ENCODE data around the gene ARAP3.

The ARAP3 gene

GRCh38 chr5:141637767-141638419, 44.1 kb downstream of the ARAP3 start:
- CTCF ChIA-PET = interaction anchor here (0.6 to 10.4 kb wide), 8 partner anchors 9 to 1608 kb away, joined by 3 to 101 read pairs (median 4); partner anchors contain the start of gene DIAPH1
- DNase-seq (ENCODE audit: extremely low spot score) = peak; percentile 31
- TF ChIP-seq TARDBP (IDR thresholded peaks at IDR 0.05) (no peak), FOXA1 (IDR thresholded peaks at IDR 0.05) (no peak), SUZ12 (IDR thresholded peaks at IDR 0.05) (no peak), HDGF (IDR thresholded peaks at IDR 0.05; ENCODE audit: borderline replicate concordance) (no peak), LEF1 (IDR thresholded peaks at IDR 0.05; ENCODE audit: borderline replicate concordance) (no peak), FOXM1 (IDR thresholded peaks at IDR 0.05; ENCODE audit: borderline replicate concordance) (no peak), L3MBTL2 (conservative IDR thresholded peaks at IDR 0.05) (no peak), NFRKB (IDR thresholded peaks at IDR 0.05) (no peak), ARNT (IDR thresholded peaks at IDR 0.05) (no peak), CTBP1 (IDR thresholded peaks at IDR 0.05; ENCODE audit: borderline replicate concordance) (no peak), FOXK2 (IDR thresholded peaks at IDR 0.05) (no peak), ELF4 (IDR thresholded peaks at IDR 0.05) (no peak), ZNF384 (IDR thresholded peaks at IDR 0.05) (no peak), BHLHE40 (IDR thresholded peaks at IDR 0.05; ENCODE audit: borderline replicate concordance) (no peak), SP1 (IDR thresholded peaks at IDR 0.05) (no peak)
- TF ChIP-seq, protein P1, sequence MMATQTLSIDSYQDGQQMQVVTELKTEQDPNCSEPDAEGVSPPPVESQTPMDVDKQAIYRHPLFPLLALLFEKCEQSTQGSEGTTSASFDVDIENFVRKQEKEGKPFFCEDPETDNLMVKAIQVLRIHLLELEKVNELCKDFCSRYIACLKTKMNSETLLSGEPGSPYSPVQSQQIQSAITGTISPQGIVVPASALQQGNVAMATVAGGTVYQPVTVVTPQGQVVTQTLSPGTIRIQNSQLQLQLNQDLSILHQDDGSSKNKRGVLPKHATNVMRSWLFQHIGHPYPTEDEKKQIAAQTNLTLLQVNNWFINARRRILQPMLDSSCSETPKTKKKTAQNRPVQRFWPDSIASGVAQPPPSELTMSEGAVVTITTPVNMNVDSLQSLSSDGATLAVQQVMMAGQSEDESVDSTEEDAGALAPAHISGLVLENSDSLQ (IDR thresholded peaks at IDR 0.05) = no peak
- POLR2A ChIA-PET = interaction anchor here (1.0 to 3.5 kb wide), 12 partner anchors 9 to 332 kb away, joined by 3 to 61 read pairs (median 8); partner anchors contain the start of genes ARAP3, DELE1 and DIAPH1

GRCh38 chr5:141637123-141637766, 44.8 kb downstream of the ARAP3 start:
- ChIA-PET POLR2A (interaction anchor here (0.6 to 3.5 kb wide), 30 partner anchors 8 to 449 kb away, joined by 3 to 61 read pairs (median 5); partner anchors contain the start of genes ARAP3, DELE1, DIAPH1 and FCHSD1), CTCF (interaction anchor here (0.6 to 10.4 kb wide), 10 partner anchors 10 to 1608 kb away, joined by 3 to 101 read pairs (median 4); partner anchors contain the start of genes DIAPH1 and RNF14)
- TF ChIP-seq TARDBP (IDR thresholded peaks at IDR 0.05) (no peak), L3MBTL2 (conservative IDR thresholded peaks at IDR 0.05) (peak; percentile 33; the same call in 1 of the 2 replicates)
- DNase-seq (ENCODE audit: extremely low spot score) = peak; percentile 42

GRCh38 chr5:141636413-141637122, 45.5 kb downstream of the ARAP3 start, which contains the start of the genes HDAC3 and RELL2:
TSS of gene HDAC3 (minus strand) at chr5:141636849. CDS start at chr5:141636790, 59 bp downstream.
TSS of gene RELL2 (plus strand) at chr5:141636997. CDS start at chr5:141638226, 1,229 bp downstream.
- ChIA-PET CTCF (interaction anchor here (0.9 to 10.4 kb wide), 8 partner anchors 9 to 333 kb away, joined by 3 to 101 read pairs (median 4); partner anchors contain the start of genes DIAPH1 and RNF14), POLR2A (interaction anchor here (0.6 to 3.5 kb wide), 33 partner anchors 8 to 449 kb away, joined by 3 to 61 read pairs (median 4); partner anchors contain the start of genes ARAP3, DELE1, DIAPH1 and FCHSD1)
- TF ChIP-seq BHLHE40 (IDR thresholded peaks at IDR 0.05; ENCODE audit: borderline replicate concordance) (no peak), CTBP1 (IDR thresholded peaks at IDR 0.05; ENCODE audit: borderline replicate concordance) (no peak), FOXK2 (IDR thresholded peaks at IDR 0.05) (no peak), SP1 (IDR thresholded peaks at IDR 0.05) (no peak), SUZ12 (IDR thresholded peaks at IDR 0.05) (no peak)
- TF ChIP-seq, protein P1 (IDR thresholded peaks at IDR 0.05) = no peak
- DNase-seq (ENCODE audit: extremely low spot score) = peak; percentile 98

- ChIA-PET POLR2A (interaction anchor here (0.7 to 3.5 kb wide), 15 partner anchors 10 to 288 kb away, joined by 3 to 61 read pairs (median 6); partner anchors contain the start of genes DELE1, DIAPH1 and FCHSD1), CTCF (interaction anchor here (1.3 to 10.4 kb wide), 2 partner anchors 16 to 44 kb away, joined by 3 to 101 read pairs; partner anchors contain the start of gene DIAPH1)
- DNase-seq (ENCODE audit: extremely low spot score) = no peak
- TF ChIP-seq FOXM1 (IDR thresholded peaks at IDR 0.05; ENCODE audit: borderline replicate concordance) (no peak), HDGF (IDR thresholded peaks at IDR 0.05; ENCODE audit: borderline replicate concordance) (no peak), L3MBTL2 (conservative IDR thresholded peaks at IDR 0.05) (no peak), FOXK2 (IDR thresholded peaks at IDR 0.05) (no peak), FOXA1 (IDR thresholded peaks at IDR 0.05) (no peak)
- TF ChIP-seq, protein P1 (IDR thresholded peaks at IDR 0.05) = no peak
Observed at GRCh38 chr5:141636106-141636412, 46.0 kb downstream of the ARAP3 start.

DNA sequence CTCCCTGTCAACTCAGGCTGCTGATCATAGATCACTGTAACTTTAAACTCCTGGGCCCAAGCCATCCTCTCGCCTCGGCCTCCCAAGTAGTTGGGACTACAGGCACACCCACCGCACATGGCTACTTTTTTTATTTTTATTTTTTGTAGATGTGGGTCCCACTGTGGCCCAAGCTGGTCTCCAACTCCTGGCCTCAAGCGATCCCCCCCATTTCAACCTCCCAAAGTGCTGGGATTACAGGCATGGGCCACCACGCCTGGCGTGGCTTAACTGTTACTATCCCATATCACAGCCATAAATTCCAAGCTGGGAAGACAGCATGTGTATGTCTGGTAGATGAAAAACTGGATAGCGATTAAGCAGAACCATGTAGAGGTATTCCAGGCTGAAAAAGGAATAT, 46.4 kb downstream of the ARAP3 start:
- POLR2A ChIA-PET = interaction anchor here (0.7 to 3.5 kb wide), 15 partner anchors 9 to 288 kb away, joined by 3 to 61 read pairs (median 11); partner anchors contain the start of genes DELE1, DIAPH1 and FCHSD1
- TF ChIP-seq LEF1 (IDR thresholded peaks at IDR 0.05; ENCODE audit: borderline replicate concordance) = no peak
- CTCF ChIA-PET = interaction anchor here (1.3 to 10.4 kb wide), 2 partner anchors 15 to 44 kb away, joined by 3 to 101 read pairs; partner anchors contain the start of gene DIAPH1
- DNase-seq (ENCODE audit: extremely low spot score) = no peak

Measured in HEK293T (cell line).